HepG2 (cell line): ENCODE data around the gene ZFAND2B. TPM values are rescaled to one million over a fixed set of nuclear protein-coding genes. Genes with fewer than 3 reads are reported as not detected.

ENCODE experiments used
- AGO2 ChIP-seq: fragments of 200-400 bp; formaldehyde crosslinking; optimal IDR thresholded peaks from 2 replicates; pipeline ENCODE3; 2017; ENCODE audit warnings: mild to moderate bottlenecking, low read depth, low read length, moderate library complexity
- ETV5 ChIP-seq: IDR thresholded peaks from 2 replicates; pipeline ENCODE4 v1.6.1; 2018; ENCODE audit warnings: missing biosample characterization, missing genetic modification reagents, inconsistent platforms, borderline replicate concordance
- MXD3 ChIP-seq: IDR thresholded peaks from 2 replicates; pipeline ENCODE4 v1.6.1; 2016; ENCODE audit warnings: mild to moderate bottlenecking, missing biosample characterization, missing genetic modification reagents
- NCOA5 ChIP-seq: sonication (generic); formaldehyde crosslinking; IDR thresholded peaks from 2 replicates; pipeline ENCODE4 v1.4.0; 2020; ENCODE audit warnings: missing genetic modification reagents
- RARG ChIP-seq: sonication (generic); formaldehyde crosslinking; IDR thresholded peaks from 2 replicates; pipeline ENCODE4 v1.4.0; 2020; ENCODE audit warnings: low read depth, mild to moderate bottlenecking, missing genetic modification reagents
- RXRB ChIP-seq: IDR thresholded peaks from 2 replicates; pipeline ENCODE4 v1.6.1; 2016; ENCODE audit warnings: borderline replicate concordance, missing genetic modification reagents, missing compliant biosample characterization
- SALL1 ChIP-seq: sonication (generic); formaldehyde crosslinking; IDR thresholded peaks from 2 replicates; pipeline ENCODE4 v1.8.0; 2022; ENCODE audit warnings: mild to moderate bottlenecking, missing genetic modification reagents
- SNAPC4 ChIP-seq: sonication (generic); formaldehyde crosslinking; IDR thresholded peaks from 2 replicates; pipeline ENCODE4 v1.4.0; 2020; ENCODE audit warnings: mild to moderate bottlenecking, missing genetic modification reagents
- SYNCRIP ChIP-seq: fragments of 200-400 bp; formaldehyde crosslinking; IDR thresholded peaks from 2 replicates; pipeline ENCODE4 v1.6.1; 2018; ENCODE audit warnings: mild to moderate bottlenecking, low read depth, low read length; ENCODE audit not compliant: insufficient read depth
- THAP11 ChIP-seq: IDR thresholded peaks from 2 replicates; pipeline ENCODE4 v1.6.1; 2016; ENCODE audit warnings: missing biosample characterization, missing genetic modification reagents
- TRAFD1 ChIP-seq: sonication (generic); formaldehyde crosslinking; IDR thresholded peaks from 2 replicates; pipeline ENCODE4 v1.5.1; 2020; ENCODE audit warnings: missing genetic modification reagents, mild to moderate bottlenecking, borderline replicate concordance
- ZC3H4 ChIP-seq: sonication (generic); formaldehyde crosslinking; IDR thresholded peaks from 2 replicates; pipeline ENCODE4 v1.4.0; 2020; ENCODE audit warnings: missing genetic modification reagents, borderline replicate concordance
- ZNF142 ChIP-seq: sonication (generic); formaldehyde crosslinking; IDR thresholded peaks from 2 replicates; pipeline ENCODE4 v1.4.0; 2020; ENCODE audit warnings: missing genetic modification reagents
- ZNF235 ChIP-seq: sonication (generic); formaldehyde crosslinking; IDR thresholded peaks from 2 replicates; pipeline ENCODE4 v1.8.1; 2023; ENCODE audit warnings: mild to moderate bottlenecking, missing genetic modification reagents, borderline replicate concordance
- polyA plus RNA-seq, 8 experiments: library from polyadenylated mRNA; depleted of rRNA in 3 of 8; stranded (reverse) in 7 of 8; unstranded in 1 of 8; fragments of >200 nt; fragmentation: Illumina TruSeq in 4 of 8; extraction: Trizol in 4 of 8; gene quantifications; 2 replicates each; pipeline versions ENCODE4 v1.2.1 to v1.2.3, GENCODE V29; 2011 to 2016; ENCODE audit warnings: low read depth in 4 of 8, missing spikeins in 1 of 8, mixed read lengths in 1 of 8; ENCODE audit not compliant: insufficient read depth in 1 of 8
- total RNA-seq, 5 experiments: library from RNA; depleted of rRNA; stranded (reverse); fragments of >200 nt; fragmentation: Illumina TruSeq; extraction: Trizol; gene quantifications; 2 replicates each; pipeline ENCODE4 v1.2.3, GENCODE V29; 2016; ENCODE audit warnings: low read depth in 1 of 5

ZFAND2B gene
- total and polyA plus RNA-seq, 2 of the 13 experiments (the other 11 are each of a cell fraction or from before 2014, with no cell fraction given): 53.3 to 115 TPM

GRCh38 chr2:219176818-219177551, 29.6 kb upstream of the ZFAND2B start, which contains the start of gene CNPPD1 (continued):
- 0 out of 2 replicates have a peak, but pooled peaks have one; percentile 45 for TF ChIP-seq SNAPC4 (CRISPR knock-in tag)
- TF ChIP-seq AGO2: peak; percentile 94
- TF ChIP-seq SYNCRIP: no peak
- TF ChIP-seq ZNF235 (CRISPR knock-in tag): peak; percentile 81; the same call in 1 of the 2 replicates
- TF ChIP-seq ETV5 (CRISPR knock-in tag): peak; percentile 89
- no peak for TF ChIP-seq TRAFD1 (CRISPR knock-in tag)
- TF ChIP-seq SALL1 (CRISPR knock-in tag): peak; percentile 99
- TF ChIP-seq RARG (CRISPR knock-in tag): 0 out of 2 replicates have a peak, but pooled peaks have one; percentile 40
- TF ChIP-seq ZNF142 (CRISPR knock-in tag): peak; percentile 76
- peak; percentile 91 for TF ChIP-seq THAP11
- no peak for TF ChIP-seq NCOA5 (CRISPR knock-in tag)
- peak; percentile 96 for TF ChIP-seq MXD3 (CRISPR knock-in tag)
- peak; percentile 71; the same call in 1 of the 2 replicates for TF ChIP-seq RXRB (CRISPR knock-in tag)
- TF ChIP-seq ZC3H4: peak; percentile 88; the same call in 1 of the 2 replicates
